Endothelial cell of umbilical vein (primary cell): Measurements from ENCODE around the gene NCOA6. TPM values are rescaled to one million over a fixed set of nuclear protein-coding genes. Genes with fewer than 3 reads are reported as not detected.

ENCODE experiments used
- BruUV-seq: library from RNA; stranded (reverse); fragments of 400-500 nt; replicated peaks from 2 replicates; lab custom pipeline; 2021; lab: Mats Ljungman, UMichigan
- CTCF ChIA-PET: fragments of 300-600, 350-600 bp; sonication (Branson Sonifier 250); formaldehyde crosslinking; loops from one replicate; lab custom pipeline; 2021; ENCODE audit warnings: antibody characterized with exemption, inconsistent platforms; lab: Charles Lee
- POLR2A ChIA-PET: fragments of 300-600, 350-600 bp; sonication (Branson Sonifier 250); formaldehyde crosslinking; loops from one replicate; lab custom pipeline; 2021; ENCODE audit warnings: antibody characterized with exemption, inconsistent platforms; lab: Charles Lee
- DNase-seq: peaks from one replicate; pipeline ENCODE4 v3.0.0-alpha.2; 2011; ENCODE audit warnings: low read depth, low spot score
- FAIRE-seq: peaks from 2 replicates; lab custom pipeline; 2011; peaks lifted over from hg19 to GRCh38; lab: Jason Lieb, UNC
- H2AFZ ChIP-seq: 2 replicates; pipeline ENCODE4 v1.6.0; 2012; ENCODE audit warnings: low read depth, low read length, control low read depth, inconsistent platforms
- H3K27ac ChIP-seq: 2 replicates; pipeline ENCODE4 v1.5.1; 2011; ENCODE audit warnings: low read depth, mild to moderate bottlenecking, control low read depth, low read length, moderate library complexity; ENCODE audit not compliant: insufficient read depth
- H3K27me3 ChIP-seq, 2 experiments: 2 replicates each; pipeline versions ENCODE4 v1.6.0 to v1.6.1; 2011; ENCODE audit warnings: low read length in 2 of 2, mixed read lengths in 1 of 2; ENCODE audit not compliant: control insufficient read depth in 2 of 2, insufficient read depth in 2 of 2
- H3K36me3 ChIP-seq, 2 experiments: 2 replicates in 1 of 2; 3 replicates in 1 of 2; pipeline ENCODE4 v1.5.1; 2011; ENCODE audit warnings: low read length in 2 of 2, mild to moderate bottlenecking in 1 of 2, moderate library complexity in 1 of 2; ENCODE audit not compliant: control insufficient read depth in 2 of 2, insufficient read depth in 2 of 2; ENCODE audit errors: extremely low read depth in 1 of 2
- H3K4me1 ChIP-seq: 3 replicates; pipeline ENCODE4 v1.5.1; 2011; ENCODE audit warnings: mild to moderate bottlenecking, low read length; ENCODE audit not compliant: control insufficient read depth, insufficient read depth; ENCODE audit errors: extremely low read depth
- H3K4me2 ChIP-seq: 2 replicates; pipeline ENCODE4 v1.6.1; 2011; ENCODE audit warnings: low read length, control low read depth, mixed read lengths; ENCODE audit not compliant: insufficient read depth
- H3K4me3 ChIP-seq, 3 experiments: fragments of 200-600 bp in 1 of 3; sonication (generic), shearing (Covaris generic) in 1 of 3; replicated peaks in 1 of 3; 2 replicates each; pipeline ENCODE4 v1.5.1; 2011 to 2016; ENCODE audit warnings: control low read depth in 3 of 3, low read length in 3 of 3, mild to moderate bottlenecking in 2 of 3, inconsistent platforms in 1 of 3, low read depth in 1 of 3, moderate library complexity in 1 of 3; ENCODE audit not compliant: insufficient read depth in 1 of 3
- H3K79me2 ChIP-seq: 2 replicates; pipeline ENCODE4 v1.6.0; 2012; ENCODE audit warnings: low read length, inconsistent platforms; ENCODE audit not compliant: control insufficient read depth, insufficient read depth
- H3K9ac ChIP-seq: replicated peaks from 2 replicates; pipeline ENCODE3; 2011; ENCODE audit warnings: low read length, control low read depth; ENCODE audit not compliant: insufficient read depth; ENCODE audit errors: extremely low read depth
- H3K9me1 ChIP-seq: replicated peaks from 3 replicates; pipeline ENCODE4 v1.6.0; 2011; ENCODE audit warnings: mild to moderate bottlenecking, low read length; ENCODE audit not compliant: control insufficient read depth, insufficient read depth; ENCODE audit errors: extremely low read depth
- H3K9me3 ChIP-seq: replicated peaks from 2 replicates; pipeline ENCODE4 v1.5.1; 2012; ENCODE audit warnings: low read length, inconsistent platforms; ENCODE audit not compliant: control insufficient read depth, insufficient read depth
- H4K20me1 ChIP-seq: replicated peaks from 2 replicates; pipeline ENCODE3; 2011; ENCODE audit warnings: mild to moderate bottlenecking, low read length; ENCODE audit not compliant: control insufficient read depth, insufficient read depth; ENCODE audit errors: extremely low read depth
- CTCF ChIP-seq, 2 donors: IDR thresholded peaks; 1 replicate in 1 of 2; 2 replicates in 1 of 2; pipeline ENCODE4 v1.5.1; 2011; ENCODE audit warnings: low read length in 2 of 2, mild to moderate bottlenecking in 2 of 2, moderate library complexity in 2 of 2, control low read depth in 1 of 2, inconsistent platforms in 1 of 2, low read depth in 1 of 2; ENCODE audit not compliant: insufficient read depth in 1 of 2; ENCODE audit errors: extremely low read depth in 1 of 2
- EZH2 ChIP-seq: IDR thresholded peaks from 2 replicates; pipeline ENCODE4 v1.6.1; 2012; ENCODE audit warnings: borderline replicate concordance, low read depth, mild to moderate bottlenecking, moderate library complexity, low read length, inconsistent platforms; ENCODE audit not compliant: severe bottlenecking
- FOS ChIP-seq: IDR thresholded peaks from 2 replicates; pipeline ENCODE4 v1.6.1; 2011; ENCODE audit warnings: mild to moderate bottlenecking, low read length, moderate library complexity, borderline replicate concordance; ENCODE audit not compliant: insufficient read depth
- GATA2 ChIP-seq: IDR thresholded peaks from 2 replicates; pipeline ENCODE4 v1.7.0; 2011; ENCODE audit warnings: low read depth, mild to moderate bottlenecking, moderate library complexity, mixed read lengths, low read length; ENCODE audit not compliant: insufficient read length, insufficient read depth
- JUN ChIP-seq: IDR thresholded peaks from 2 replicates; pipeline ENCODE4 v1.6.1; 2011; ENCODE audit warnings: borderline replicate concordance, low read depth; ENCODE audit not compliant: insufficient read length, insufficient read depth
- MAX ChIP-seq: IDR thresholded peaks from 2 replicates; pipeline ENCODE4 v1.6.1; 2011; ENCODE audit not compliant: insufficient read depth, insufficient read length
- MYC ChIP-seq: IDR thresholded peaks from one replicate; pipeline ENCODE4 v1.6.1; 2011; ENCODE audit warnings: mild to moderate bottlenecking, low read depth, low read length
- POLR2A ChIP-seq: IDR thresholded peaks from 2 replicates; pipeline ENCODE4 v1.6.1; 2012; ENCODE audit warnings: low read depth, mild to moderate bottlenecking, control low read depth, low read length
- POLR2AphosphoS5 ChIP-seq: IDR thresholded peaks from 2 replicates; pipeline ENCODE4 v1.6.1; 2012; ENCODE audit warnings: low read depth, mild to moderate bottlenecking, control low read depth, low read length, moderate library complexity; ENCODE audit not compliant: insufficient read depth
- dilution Hi-C: fragments of 300-500 bp; cut with MboI; formaldehyde crosslinking; loops from one replicate; pipeline ENCODE4 v1.15.0; 2019; ENCODE audit warnings: low sequenced_read_pairs; ENCODE audit not compliant: extremely low pct_ligation_motif_present
- intact Hi-C: fragments of 100-400 bp; cut with micrococcal nuclease; formaldehyde crosslinking; loops from one replicate; pipeline ENCODE4 v1.10.0; 2022
- polyA plus RNA-seq, 4 experiments: library from polyadenylated mRNA; depleted of rRNA in 3 of 4; stranded (reverse) in 3 of 4; unstranded in 1 of 4; fragments of >200 nt; gene quantifications; 2 replicates each; pipeline versions ENCODE4 v1.2.1 to v1.2.3, GENCODE V29; 2011 to 2012; ENCODE audit warnings: missing spikeins in 1 of 4
- total RNA-seq: library from RNA; stranded (reverse); gene quantifications from 2 replicates; pipeline ENCODE4 v1.2.3, GENCODE V29; 2021

NCOA6 gene
- total and polyA plus RNA-seq, 2 donors (not counting 3 experiments of a cell fraction or from before 2014, with no cell fraction given), result 16.9 to 26.7 TPM

GRCh38 chr20:34680586-34681175 lies 144.8 kb downstream of the NCOA6 start:
- Histone ChIP-seq H3K4me2 (no peak overlapping the region), H3K9me3 (no peaks in the 10 kb centered on the region), H3K36me3 (no peaks in the 10 kb centered on the region), H3K9ac (no peak overlapping the region), H2AFZ (no peak overlapping the region), H3K27ac (no peak overlapping the region), H3K4me1 (peaks cover 4% of the 10 kb centered on the region), H3K79me2 (no peaks in the 10 kb centered on the region), H3K4me3 (no peak overlapping the region), H4K20me1 (no peaks in the 10 kb centered on the region), H3K9me1 (no peaks in the 10 kb centered on the region), H3K27me3 (no peaks in the 10 kb centered on the region)
- DNase-seq (no peak), FAIRE-seq (no peak)
- CTCF ChIA-PET, result interaction anchor here (0.5 to 1.6 kb wide), 3 partner anchors 12 to 32 kb away, joined by 3 to 4 read pairs (median 3); no protein-coding TSS in a partner anchor
- no TSS peak for BruUV-seq
- dilution Hi-C loops, result no loop called here
- no peak for TF ChIP-seq CTCF (IDR thresholded peaks at IDR 0.05; ENCODE audit: extremely low read depth in 1 of 2, insufficient read depth in 1 of 2, low read depth in 1 of 2, low read length in 2 of 2)
- no peak for TF ChIP-seq JUN
- no peak for TF ChIP-seq FOS
- TF ChIP-seq POLR2A, result no peak
- no peak for TF ChIP-seq MYC
- no peak for TF ChIP-seq POLR2AphosphoS5
- no peak for TF ChIP-seq EZH2
- TF ChIP-seq MAX, result no peak
- TF ChIP-seq GATA2, result no peak
- intact Hi-C loops, result no loop called here
- POLR2A ChIA-PET, result no interaction called here
